RCC 7860 (cell line): ENCODE data around the gene MARK3.

Source experiments
- DNase-seq: peaks from one replicate; pipeline ENCODE4 v3.0.0-alpha.2; 2015; ENCODE audit warnings: low spot score
- FAIRE-seq: peaks from 2 replicates; lab custom pipeline; 2012; peaks lifted over from hg19 to GRCh38; lab: Jason Lieb, UNC

MARK3 gene

GRCh38 chr14:103362780-103363179, 22.4 kb upstream of the MARK3 start:
- DNase-seq (peak; percentile 28), FAIRE-seq (no peak)

DNA sequence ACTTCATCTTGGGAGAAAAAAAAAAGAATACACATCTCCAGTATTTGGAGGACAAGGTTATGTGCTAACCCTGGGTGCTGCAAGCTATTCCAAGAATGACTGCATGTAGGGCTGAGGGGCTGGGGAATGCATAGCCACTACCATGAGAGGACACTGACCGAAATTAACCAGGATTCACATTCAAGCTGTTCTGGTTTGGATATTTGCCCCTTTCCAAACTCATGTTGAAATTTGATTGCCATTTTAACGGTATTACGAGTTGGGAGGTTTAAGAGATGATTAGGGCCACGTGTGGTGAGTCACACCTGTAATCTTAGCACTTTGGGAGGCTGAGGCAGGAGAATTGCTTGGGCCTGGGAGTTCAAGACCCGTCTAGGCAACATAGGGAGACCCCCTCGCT, 18.5 kb upstream of the MARK3 start:
- DNase-seq (no peak), FAIRE-seq (no peak)

- FAIRE-seq (no peak), DNase-seq (no peak)
These were observed 17.2 kb upstream of the MARK3 start for GRCh38 chr14:103367995-103368394.

DNA sequence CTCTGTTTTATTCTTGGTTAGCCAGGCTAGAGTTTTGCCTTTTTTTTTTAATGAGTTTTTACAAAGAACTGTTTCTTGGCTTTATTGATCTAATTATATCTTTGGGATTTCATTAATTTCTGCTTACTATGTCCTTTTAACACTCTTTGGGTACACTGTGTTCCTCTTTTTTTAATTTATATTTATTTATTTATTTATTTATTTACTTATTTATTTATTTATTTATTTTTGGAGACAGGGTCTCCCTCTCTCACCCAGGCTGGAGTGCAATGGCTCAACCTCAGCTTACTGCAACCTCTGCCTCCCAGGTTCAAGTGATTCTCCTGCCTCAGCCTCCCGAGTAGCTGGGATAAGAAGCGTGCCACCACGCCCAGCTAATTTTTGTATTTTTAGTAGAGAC, 15.1 kb upstream of the MARK3 start:
- FAIRE-seq (no peak), DNase-seq (no peak)

DNA sequence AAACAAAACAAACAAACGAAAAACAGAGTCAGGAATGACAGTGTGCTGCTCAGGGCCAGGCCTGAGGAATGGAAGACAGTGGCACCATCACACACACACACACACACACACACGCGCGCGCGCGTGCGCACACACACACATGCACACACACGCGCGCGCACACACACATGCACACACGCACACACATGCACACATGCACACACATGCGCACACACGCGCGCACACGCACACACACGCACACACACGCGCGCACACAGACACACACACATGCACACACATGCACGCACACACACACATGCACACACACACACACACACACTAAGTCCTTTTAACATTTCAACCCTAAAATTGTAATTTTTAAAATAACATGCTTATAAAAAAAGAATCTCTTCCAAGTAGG, 13.2 kb upstream of the MARK3 start:
- DNase-seq (no peak), FAIRE-seq (no peak)

DNA sequence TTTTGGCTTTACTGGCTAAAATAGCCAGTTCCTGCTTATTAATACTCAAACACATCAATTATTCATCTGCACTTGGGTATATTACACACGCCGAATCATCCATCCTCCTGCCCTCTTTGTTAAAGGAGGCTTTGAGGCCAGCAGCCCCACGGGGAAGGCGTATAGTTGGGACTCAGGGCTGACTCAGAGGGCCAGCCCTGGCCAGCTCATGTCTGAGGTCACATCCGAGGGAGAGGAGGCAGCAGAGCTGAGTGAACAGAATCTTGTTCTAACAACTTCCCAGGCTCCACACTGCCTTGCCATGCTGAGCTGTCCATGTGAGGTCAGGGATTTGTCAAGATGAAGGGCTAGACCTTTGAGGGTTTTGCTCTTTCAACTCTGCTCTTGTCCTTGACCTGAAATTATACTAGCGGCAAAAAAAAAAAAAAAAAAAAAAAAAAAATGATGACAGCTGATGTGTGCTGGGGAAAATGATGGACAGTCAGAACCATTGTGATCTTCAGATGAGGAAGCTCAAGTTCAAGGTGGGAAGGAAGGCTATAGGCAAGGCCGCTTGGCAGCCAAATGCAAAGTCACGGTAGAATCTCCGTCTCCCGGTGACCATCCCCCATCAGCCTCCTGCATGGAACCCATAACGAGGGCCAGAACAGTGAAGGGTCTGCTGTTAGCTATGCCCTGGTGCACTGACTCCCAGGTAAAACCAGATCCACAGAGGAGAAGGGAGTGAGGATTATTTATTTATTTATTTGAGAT, 12.5 kb upstream of the MARK3 start:
- DNase-seq, result peak; percentile 80
- peak; percentile 81 for FAIRE-seq

DNA sequence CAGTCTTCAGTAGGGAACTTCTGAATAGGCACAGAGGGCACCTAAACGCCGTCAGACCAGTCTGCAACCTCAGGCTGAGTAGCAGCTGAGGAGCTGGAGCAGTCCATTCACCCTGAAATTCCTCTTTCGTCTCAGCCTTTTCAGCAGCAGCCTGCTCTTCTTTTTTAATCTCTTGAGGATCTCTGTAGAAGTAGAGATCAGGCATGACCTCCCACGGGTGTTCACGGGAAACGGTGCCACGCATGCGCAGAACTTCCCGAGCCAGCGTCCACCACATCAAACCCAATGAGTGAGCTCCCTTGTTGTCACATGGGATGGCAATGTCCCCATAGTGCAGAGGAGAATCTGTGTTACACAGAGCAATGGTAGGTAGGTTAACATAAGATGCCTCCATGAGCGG, 11.1 kb upstream of the MARK3 start:
- DNase-seq, result no peak
- FAIRE-seq, result no peak

GRCh38 chr14:103377522-103378037, 7.6 kb upstream of the MARK3 start:
- FAIRE-seq (no peak), DNase-seq (no peak)

- FAIRE-seq (no peak), DNase-seq (no peak)
These were observed 7.0 kb upstream of the MARK3 start for GRCh38 chr14:103378038-103378854.

- no peak for FAIRE-seq
- no peak for DNase-seq
These were observed 4.4 kb upstream of the MARK3 start for GRCh38 chr14:103380719-103381377.

DNA sequence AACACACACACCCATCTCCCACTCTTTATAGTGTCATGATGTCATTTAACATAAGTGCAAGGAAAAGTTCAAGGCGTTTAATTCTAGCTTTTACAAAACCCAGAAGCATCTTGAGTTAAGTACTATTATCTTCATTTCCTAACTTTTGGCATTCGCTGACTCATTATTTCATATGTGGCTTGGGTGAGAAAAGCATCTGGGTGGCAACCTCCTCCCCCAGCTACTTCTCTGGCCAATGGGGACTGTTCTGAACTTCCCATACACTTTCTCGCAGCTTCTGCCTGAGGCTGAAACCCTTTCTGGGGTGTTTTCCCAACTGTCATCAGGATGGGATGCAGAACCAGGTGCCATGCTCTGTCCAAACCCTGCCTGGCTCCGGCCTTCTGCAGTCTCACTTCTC, 2.8 kb upstream of the MARK3 start:
- FAIRE-seq (no peak), DNase-seq (no peak)

GRCh38 chr14:103384450-103385151, 614 bp upstream of the MARK3 start:
- no peak for DNase-seq
- no peak for FAIRE-seq

DNA sequence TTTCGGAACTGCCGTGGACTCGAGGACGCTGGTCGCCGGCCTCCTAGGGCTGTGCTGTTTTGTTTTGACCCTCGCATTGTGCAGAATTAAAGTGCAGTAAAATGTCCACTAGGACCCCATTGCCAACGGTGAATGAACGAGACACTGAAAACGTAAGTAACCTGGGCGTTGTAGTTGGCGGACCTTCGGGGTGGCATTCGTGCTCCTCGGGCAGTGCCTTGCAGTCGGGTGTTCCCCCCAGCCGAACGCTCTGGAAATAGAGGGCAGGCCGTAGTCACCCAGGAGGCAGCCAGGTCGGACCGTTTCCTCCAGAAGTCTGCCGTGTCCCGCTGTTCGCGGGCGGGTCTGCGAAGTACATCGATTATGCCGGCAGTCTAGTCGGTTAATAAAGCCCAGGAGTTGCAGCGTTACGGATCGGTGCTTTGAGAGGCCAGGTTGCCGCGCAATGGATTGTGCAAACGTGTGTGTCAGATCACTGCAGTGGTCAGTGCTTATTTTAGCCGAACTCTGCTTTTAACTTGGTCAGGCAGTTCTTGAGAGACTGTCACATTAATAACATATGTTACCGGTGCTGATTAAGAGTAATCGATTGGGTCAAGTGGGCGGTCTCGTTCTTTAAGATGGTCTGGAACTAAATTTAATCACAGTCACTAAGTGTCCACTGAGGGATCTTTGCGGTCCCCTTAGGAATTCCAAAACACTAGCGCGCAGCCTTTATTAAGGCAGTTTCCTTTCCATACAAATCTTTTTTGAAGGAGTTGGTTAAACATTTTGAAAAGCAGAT, 906 bp downstream of the MARK3 start:
- DNase-seq (peak; percentile 27), FAIRE-seq (no peak)

GRCh38 chr14:103386713-103387329, 1.6 kb downstream of the MARK3 start:
- DNase-seq (no peak), FAIRE-seq (no peak)

GRCh38 chr14:103388664-103389063, 3.4 kb downstream of the MARK3 start:
- DNase-seq, result no peak

DNA sequence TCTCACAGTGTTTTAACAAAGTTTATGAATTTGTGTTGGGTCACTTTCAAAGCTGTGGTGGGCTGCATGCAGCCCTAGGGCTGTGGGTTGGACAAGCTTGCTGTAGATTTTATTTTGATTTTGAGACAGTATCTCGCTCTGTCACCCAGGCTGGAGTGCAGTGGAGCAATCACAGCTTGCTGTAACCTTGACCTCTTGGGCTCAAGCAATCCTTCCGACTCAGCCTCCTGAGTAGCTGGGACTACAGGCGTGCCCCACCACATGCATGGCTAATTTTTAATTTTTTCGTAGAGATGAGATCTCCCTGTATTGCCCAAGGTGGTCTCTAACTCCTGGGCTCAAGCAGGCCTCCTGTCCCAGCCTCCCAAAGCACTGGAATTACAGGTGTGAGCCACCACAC, 5.4 kb downstream of the MARK3 start:
- FAIRE-seq, result no peak
- no peak for DNase-seq

More at GRCh38 chr14:103388664-103389063, 3.4 kb downstream of the MARK3 start:
- no peak for FAIRE-seq

GRCh38 chr14:103391048-103391447, 5.8 kb downstream of the MARK3 start:
- FAIRE-seq (no peak), DNase-seq (no peak)

GRCh38 chr14:103392106-103392505, 6.9 kb downstream of the MARK3 start:
- FAIRE-seq, result no peak
- DNase-seq, result no peak

DNA sequence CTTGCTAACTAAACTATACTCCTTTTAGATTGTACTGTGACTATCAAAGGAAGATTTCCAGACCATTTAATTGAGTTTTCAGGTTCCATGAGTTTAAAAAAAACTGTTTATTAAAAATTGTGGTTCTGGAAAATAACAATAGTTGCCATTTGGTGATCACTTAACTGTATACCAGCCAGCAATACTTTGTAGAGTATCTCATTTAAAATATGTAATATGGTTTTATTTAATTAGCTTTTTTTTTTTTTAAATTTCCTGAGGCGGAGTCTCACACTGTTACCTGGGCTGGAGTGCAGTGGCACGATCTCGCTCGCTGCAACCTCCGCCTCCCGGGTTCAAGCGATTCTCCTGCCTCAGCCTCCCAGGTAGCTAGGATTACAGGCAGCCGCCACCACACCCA, 7.4 kb downstream of the MARK3 start:
- DNase-seq (no peak), FAIRE-seq (no peak)

- FAIRE-seq (no peak), DNase-seq (no peak)
These were observed 7.9 kb downstream of the MARK3 start for GRCh38 chr14:103393070-103393469.
